Sigmoid colon (tissue), 7 donors: ENCODE results near the gene RXRA. TPM values are rescaled to one million over a fixed set of nuclear protein-coding genes. Genes with fewer than 3 reads are reported as not detected.

ENCODE experiments used
- DNase-seq: peaks from one replicate; pipeline ENCODE4 v3.0.0-alpha.2; 2019
- H3K27ac ChIP-seq, 4 donors: fragments of 200-600 bp; sonication (generic); one replicate each; pipeline ENCODE4 v1.5.1; 2016 to 2019; ENCODE audit warnings: mild to moderate bottlenecking in 1 of 4
- H3K27me3 ChIP-seq, 3 donors: fragments of 200-600 bp; sonication (generic); one replicate each; pipeline ENCODE4 v1.5.1; 2019; ENCODE audit warnings: mild to moderate bottlenecking in 1 of 3
- H3K36me3 ChIP-seq, 4 donors: fragments of 200-600 bp; sonication (generic); one replicate each; pipeline ENCODE4 v1.5.1; 2016 to 2019
- H3K4me1 ChIP-seq, 4 donors: fragments of 200-600 bp; sonication (generic); one replicate each; pipeline ENCODE4 v1.5.1; 2017 to 2019
- H3K4me3 ChIP-seq, 4 donors: fragments of 200-600 bp; sonication (generic); one replicate each; pipeline ENCODE4 v1.5.1; 2017 to 2019; ENCODE audit warnings: mild to moderate bottlenecking in 2 of 4, moderate library complexity in 1 of 4
- H3K9me3 ChIP-seq, 4 donors: fragments of 200-600 bp in 3 of 4; sonication (generic) in 3 of 4; one replicate each; pipeline versions ENCODE4 v1.5.1 to v1.6.1; 2013 to 2019
- EP300 ChIP-seq, 4 donors: sonication (generic); formaldehyde crosslinking; IDR thresholded peaks; one replicate each; pipeline ENCODE4 v1.6.1; 2017; ENCODE audit warnings: antibody characterized with exemption in 4 of 4
- POLR2A ChIP-seq, 2 donors: fragments of 450-650 bp; IDR thresholded peaks; one replicate each; pipeline ENCODE4 v1.6.1; 2016; ENCODE audit warnings: antibody characterized with exemption in 2 of 2, mild to moderate bottlenecking in 2 of 2, moderate library complexity in 2 of 2
- POLR2AphosphoS5 ChIP-seq, 4 donors: sonication (generic); formaldehyde crosslinking; IDR thresholded peaks; one replicate each; pipeline ENCODE4 v1.6.1; 2017; ENCODE audit warnings: antibody characterized with exemption in 4 of 4
- WGBS, 2 donors: extraction: QIAGEN DNeasy Blood & Tissue Kit; methylation state at CpG; one replicate each; pipeline ENCODE4 v1.1.7; 2013; 5-methylcytosine and 5-hydroxymethylcytosine counted together
- intact Hi-C: fragments of 100-400 bp; cut with DNase I; formaldehyde crosslinking; loops from one replicate; pipeline ENCODE4 v1.15.1; 2023
- polyA plus RNA-seq, 3 donors: library from polyadenylated mRNA; stranded (reverse); fragments of 200-250 nt; gene quantifications; one replicate each; pipeline ENCODE4 v1.2.3, GENCODE V29; 2013
- total RNA-seq, 4 donors: library from RNA; depleted of rRNA; stranded (reverse); fragments of >200 nt; gene quantifications; one replicate each; pipeline ENCODE4 v1.1.0, GENCODE V29; 2016
- TF ChIP-seq, protein P1 (sequence below), 4 experiments: fragments of 450-650 bp in 3 of 4; fragments of 200-600 bp in 1 of 4; IDR thresholded peaks; one replicate each; pipeline ENCODE4 v1.5.1; 2016 to 2019; ENCODE audit warnings: antibody characterized with exemption in 4 of 4, mild to moderate bottlenecking in 3 of 4, moderate library complexity in 2 of 4
- donor health status: healthy with polysubstance abuse.
- donor health status: Bipolar disorder and iron deficiency.
- donor health status: healthy.

The RXRA gene
- total and polyA plus RNA-seq, 7 donors: 26.7 to 50.8 (median 35.7) TPM

DNA sequence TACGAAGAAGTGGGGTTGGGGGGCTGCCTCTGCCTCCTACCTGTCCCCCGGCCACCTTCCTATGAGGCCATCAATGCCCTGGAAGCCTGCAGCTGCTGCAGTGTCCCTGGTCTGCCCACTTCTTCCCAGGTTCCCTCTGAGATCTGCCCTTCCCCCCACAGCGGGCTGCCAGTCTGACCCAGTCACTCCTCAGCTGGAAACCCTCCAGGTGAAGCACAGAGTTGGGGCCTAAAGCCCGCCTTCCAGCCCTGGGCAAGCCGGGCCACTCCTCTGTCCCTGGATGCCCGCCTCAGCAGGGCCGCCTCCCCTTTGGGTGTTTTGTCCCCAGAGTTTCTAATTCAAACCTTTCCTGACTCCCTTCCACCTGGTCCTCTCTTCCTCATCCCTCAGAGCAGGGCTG lies 137.0 kb downstream of the RXRA start:
- peaks cover 0 to 2% (median 0%) of the 10 kb centered on the region in 4 donors for H3K9me3 ChIP-seq
- no peak for DNase-seq
- TF ChIP-seq EP300 (IDR thresholded peaks at IDR 0.05): no peak
- TF ChIP-seq POLR2AphosphoS5 (IDR thresholded peaks at IDR 0.05): no peak
- TF ChIP-seq POLR2A (IDR thresholded peaks at IDR 0.05): no peak
- TF ChIP-seq, protein P1, sequence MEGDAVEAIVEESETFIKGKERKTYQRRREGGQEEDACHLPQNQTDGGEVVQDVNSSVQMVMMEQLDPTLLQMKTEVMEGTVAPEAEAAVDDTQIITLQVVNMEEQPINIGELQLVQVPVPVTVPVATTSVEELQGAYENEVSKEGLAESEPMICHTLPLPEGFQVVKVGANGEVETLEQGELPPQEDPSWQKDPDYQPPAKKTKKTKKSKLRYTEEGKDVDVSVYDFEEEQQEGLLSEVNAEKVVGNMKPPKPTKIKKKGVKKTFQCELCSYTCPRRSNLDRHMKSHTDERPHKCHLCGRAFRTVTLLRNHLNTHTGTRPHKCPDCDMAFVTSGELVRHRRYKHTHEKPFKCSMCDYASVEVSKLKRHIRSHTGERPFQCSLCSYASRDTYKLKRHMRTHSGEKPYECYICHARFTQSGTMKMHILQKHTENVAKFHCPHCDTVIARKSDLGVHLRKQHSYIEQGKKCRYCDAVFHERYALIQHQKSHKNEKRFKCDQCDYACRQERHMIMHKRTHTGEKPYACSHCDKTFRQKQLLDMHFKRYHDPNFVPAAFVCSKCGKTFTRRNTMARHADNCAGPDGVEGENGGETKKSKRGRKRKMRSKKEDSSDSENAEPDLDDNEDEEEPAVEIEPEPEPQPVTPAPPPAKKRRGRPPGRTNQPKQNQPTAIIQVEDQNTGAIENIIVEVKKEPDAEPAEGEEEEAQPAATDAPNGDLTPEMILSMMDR (IDR thresholded peaks at IDR 0.05): no peak
- intact Hi-C loops: no loop called here
- no peak overlapping the region for H3K27ac ChIP-seq
- 42 to 73% methylated on average over 7 of the region's 7 CpGs for WGBS, 2 donors
- peaks cover 0 to 14% (median 9%) of the 10 kb centered on the region in 4 donors for H3K4me1 ChIP-seq
- H3K27me3 ChIP-seq: no peaks in the 10 kb centered on the region
- H3K36me3 ChIP-seq: no peaks in the 10 kb centered on the region
- no peak overlapping the region for H3K4me3 ChIP-seq

DNA sequence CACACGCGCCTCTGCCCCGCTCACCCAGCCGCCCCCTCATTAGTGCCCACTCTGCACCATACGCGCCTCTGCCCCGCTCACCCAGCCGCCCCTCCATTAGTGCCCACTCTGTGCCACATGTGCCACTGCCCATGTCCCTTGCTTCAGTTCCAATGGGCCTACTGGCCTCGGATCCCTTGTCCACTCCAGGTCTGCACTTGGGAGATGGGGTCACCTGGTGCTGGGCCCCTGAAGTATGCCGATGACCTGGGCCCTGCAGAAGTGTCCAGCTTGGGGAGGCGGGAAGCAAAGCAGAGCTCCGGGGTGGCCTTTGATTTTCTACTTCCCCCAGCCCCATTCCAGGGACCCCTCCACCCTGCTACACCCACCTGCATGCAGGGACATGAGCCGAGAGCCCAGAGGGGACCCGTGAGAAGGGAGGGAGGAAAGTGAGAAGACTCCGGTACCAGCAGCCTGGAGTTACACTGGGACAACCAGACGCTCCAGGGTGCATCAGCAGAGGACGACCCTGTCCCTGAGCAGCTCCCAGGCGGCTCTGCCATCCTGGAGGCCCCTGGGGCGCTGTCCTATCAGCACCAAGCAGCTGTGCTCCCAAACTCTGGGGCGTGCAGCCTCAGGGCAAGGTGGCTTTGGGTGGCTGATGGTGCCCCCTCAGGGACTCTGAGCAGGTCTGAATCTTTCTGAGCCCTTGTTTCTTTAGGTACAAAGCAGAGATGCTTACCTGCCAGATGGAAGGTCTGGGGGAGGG lies 140.8 kb downstream of the RXRA start:
- H3K4me3 ChIP-seq: no peak overlapping the region
- H3K36me3 ChIP-seq: no peaks in the 10 kb centered on the region
- H3K27me3 ChIP-seq: no peaks in the 10 kb centered on the region
- H3K4me1 ChIP-seq: peaks cover 0 to 22% (median 20%) of the 10 kb centered on the region in 4 donors
- 66 to 80% methylated on average over 20 of the region's 20 CpGs for WGBS, 2 donors
- no peak for TF ChIP-seq EP300 (IDR thresholded peaks at IDR 0.05)
- TF ChIP-seq, protein P1 (IDR thresholded peaks at IDR 0.05): no peak
- no peak for TF ChIP-seq POLR2A (IDR thresholded peaks at IDR 0.05)
- no peak for TF ChIP-seq POLR2AphosphoS5 (IDR thresholded peaks at IDR 0.05)
- H3K9me3 ChIP-seq: no peaks in the 10 kb centered on the region
- no peak overlapping the region for H3K27ac ChIP-seq
- intact Hi-C loops: no loop called here
- no peak for DNase-seq

DNA sequence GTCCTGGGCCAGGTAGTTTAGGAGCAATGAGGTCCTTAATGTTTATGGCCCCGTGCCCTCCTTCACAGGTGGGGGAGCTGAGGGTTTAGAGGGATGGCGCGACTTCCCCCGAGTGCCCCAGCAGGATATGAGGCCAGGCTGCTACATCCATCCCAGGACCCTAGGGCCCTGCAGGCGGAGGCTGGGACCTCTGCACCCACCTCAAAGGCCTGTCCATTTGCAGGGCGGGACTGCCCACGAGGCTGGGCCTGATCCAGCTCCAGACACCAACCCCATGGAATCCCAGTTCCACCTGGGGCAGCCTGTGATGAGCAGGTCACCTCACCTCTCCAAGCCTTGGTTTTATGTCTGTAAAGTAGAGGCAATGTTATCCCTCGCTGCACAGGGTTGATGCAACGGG lies 142.1 kb downstream of the RXRA start:
- intact Hi-C loops: no loop called here

DNA sequence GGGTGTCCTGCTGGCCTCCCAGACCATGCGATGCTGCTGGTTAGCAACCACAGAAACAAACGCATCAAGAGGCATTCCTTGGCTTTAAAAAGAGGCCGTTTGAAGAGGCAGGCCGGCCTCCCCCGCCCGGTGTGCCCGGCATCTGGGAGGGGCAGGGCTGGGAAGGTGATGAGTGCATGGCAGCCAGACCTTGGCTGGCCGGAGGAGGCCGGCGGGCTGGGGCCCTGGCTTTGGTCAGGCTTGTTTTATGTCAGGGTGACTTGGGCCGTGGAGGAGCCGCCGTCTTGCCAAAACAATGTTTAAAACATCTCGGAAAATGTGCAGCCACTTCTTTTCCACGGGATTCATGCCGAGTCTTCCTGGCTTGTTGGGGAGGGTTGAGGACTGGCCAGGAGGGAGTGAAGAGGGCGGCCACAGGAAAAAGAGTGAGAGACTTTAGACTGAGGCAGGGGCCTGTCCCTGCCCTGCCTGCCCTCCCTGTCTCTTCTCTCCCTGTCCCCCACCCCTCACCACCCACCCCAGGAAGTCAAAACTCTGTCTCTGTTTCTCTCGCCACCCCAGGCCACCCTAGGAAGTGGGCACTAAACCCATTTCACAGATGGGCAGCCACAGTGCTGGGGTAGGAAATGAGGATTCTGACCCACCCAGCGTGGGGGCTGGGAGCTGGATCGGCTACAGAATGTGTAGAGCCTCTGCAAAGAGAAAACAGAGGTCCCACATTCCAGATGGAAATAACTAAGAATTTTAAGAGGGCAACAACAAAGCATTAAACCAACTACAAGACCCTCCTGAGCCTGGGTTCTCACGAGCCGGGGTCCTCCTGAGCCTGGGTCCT lies 143.0 kb downstream of the RXRA start:
- DNase-seq: peak; percentile 90
- Histone ChIP-seq H3K4me1 (peaks cover 0 to 35% (median 28%) of the 10 kb centered on the region in 4 donors), H3K4me3 (no peak overlapping the region), H3K27ac (peak overlapping the region; percentile 71 to 85 (median 77)), H3K27me3 (no peaks in the 10 kb centered on the region), H3K36me3 (no peaks in the 10 kb centered on the region), H3K9me3 (no peaks in the 10 kb centered on the region)
- TF ChIP-seq EP300 (IDR thresholded peaks at IDR 0.05) (peak in 1 of 4 donors; percentile 15), POLR2AphosphoS5 (IDR thresholded peaks at IDR 0.05) (peak in 3 of 4 donors; percentile 49 to 69 (median 68))
- TF ChIP-seq, protein P1 (IDR thresholded peaks at IDR 0.05): no peak
- 51 to 70% methylated on average over 22 of the region's 22 CpGs for WGBS, 2 donors
- intact Hi-C loops: no loop called here

More for the DNA sequence above, 142.1 kb downstream of the RXRA start:
- TF ChIP-seq, protein P1 (IDR thresholded peaks at IDR 0.05): no peak
- no peak for TF ChIP-seq EP300 (IDR thresholded peaks at IDR 0.05)
- no peak for TF ChIP-seq POLR2AphosphoS5 (IDR thresholded peaks at IDR 0.05)
- no peak for TF ChIP-seq POLR2A (IDR thresholded peaks at IDR 0.05)
- peaks cover 0 to 26% (median 20%) of the 10 kb centered on the region in 4 donors for H3K4me1 ChIP-seq
- H3K27ac ChIP-seq: peak overlapping the region; percentile 71 to 85 (median 77)
- DNase-seq: no peak
- no peaks in the 10 kb centered on the region for H3K27me3 ChIP-seq
- no peaks in the 10 kb centered on the region for H3K9me3 ChIP-seq
- H3K4me3 ChIP-seq: no peak overlapping the region
- H3K36me3 ChIP-seq: no peaks in the 10 kb centered on the region
- WGBS, 2 donors: 68 to 87% methylated on average over 9 of the region's 9 CpGs
